ENCODE data around the gene PLD1. TPM values are rescaled to one million over a fixed set of nuclear protein-coding genes. Genes with fewer than 3 reads are reported as not detected.

The PLD1 gene
- total RNA-seq, 1 donor: 19.4 TPM

GRCh38 chr3:171729452-171730334, 80.6 kb downstream of the PLD1 start:
- no peak for DNase-seq (ENCODE audit: low read depth)
- TF ChIP-seq CTCF (IDR thresholded peaks at IDR 0.05; ENCODE audit: insufficient read depth, low read depth, low read length): no peak
- H3K4me3 ChIP-seq (ENCODE audit: low read depth, low read length): no peak overlapping the region

GRCh38 chr3:171727288-171727687, 83.0 kb downstream of the PLD1 start:
- DNase-seq (ENCODE audit: low read depth): no peak
- H3K4me3 ChIP-seq (ENCODE audit: low read depth, low read length): no peak overlapping the region
- no peak for TF ChIP-seq CTCF (IDR thresholded peaks at IDR 0.05; ENCODE audit: insufficient read depth, low read depth, low read length)

GRCh38 chr3:171718493-171719185, 91.6 kb downstream of the PLD1 start:
- no peak for TF ChIP-seq CTCF (IDR thresholded peaks at IDR 0.05; ENCODE audit: insufficient read depth, low read depth, low read length)
- DNase-seq (ENCODE audit: low read depth): no peak
- H3K4me3 ChIP-seq (ENCODE audit: low read depth, low read length): no peak overlapping the region

GRCh38 chr3:171715155-171715554, 95.1 kb downstream of the PLD1 start:
- no peak for TF ChIP-seq CTCF (IDR thresholded peaks at IDR 0.05; ENCODE audit: insufficient read depth, low read depth, low read length)
- no peak for DNase-seq (ENCODE audit: low read depth)
- no peak overlapping the region for H3K4me3 ChIP-seq (ENCODE audit: low read depth, low read length)

- no peak overlapping the region for H3K4me3 ChIP-seq (ENCODE audit: low read depth, low read length)
- TF ChIP-seq CTCF (IDR thresholded peaks at IDR 0.05; ENCODE audit: insufficient read depth, low read depth, low read length): no peak
- peak; percentile 83 for DNase-seq (ENCODE audit: low read depth)
Observed at GRCh38 chr3:171712171-171712938, 97.9 kb downstream of the PLD1 start.

GRCh38 chr3:171711461-171712170, 98.7 kb downstream of the PLD1 start:
- H3K4me3 ChIP-seq (ENCODE audit: low read depth, low read length): no peak overlapping the region
- TF ChIP-seq CTCF (IDR thresholded peaks at IDR 0.05; ENCODE audit: insufficient read depth, low read depth, low read length): no peak
- no peak for DNase-seq (ENCODE audit: low read depth)
